ENCODE results near the gene EPB41L4A.

- TF ChIP-seq CTCF (tag by site-specific recombination; IDR thresholded peaks at IDR 0.05) = no peak
- no peak for TF ChIP-seq KLF9 (tag by site-specific recombination; IDR thresholded peaks at IDR 0.05; ENCODE audit: low read depth)
- no peak for TF ChIP-seq ZNF704 (tag by site-specific recombination; IDR thresholded peaks at IDR 0.05)
- TF ChIP-seq ZBTB7A (tag by site-specific recombination; IDR thresholded peaks at IDR 0.05; ENCODE audit: low read depth) = no peak
- no peak for TF ChIP-seq ZNF549 (tag by site-specific recombination; IDR thresholded peaks at IDR 0.05)
- TF ChIP-seq ZNF214 (tag by site-specific recombination; IDR thresholded peaks at IDR 0.05; ENCODE audit: borderline replicate concordance) = no peak
- TF ChIP-seq ZNF138 (tag by site-specific recombination; IDR thresholded peaks at IDR 0.05; ENCODE audit: borderline replicate concordance) = no peak
- TF ChIP-seq ZNF311 (tag by site-specific recombination; IDR thresholded peaks at IDR 0.05; ENCODE audit: borderline replicate concordance) = no peak
- no peak for TF ChIP-seq ZNF580 (tag by site-specific recombination; IDR thresholded peaks at IDR 0.05)
- no peak for TF ChIP-seq ZNF2 (tag by site-specific recombination; IDR thresholded peaks at IDR 0.05)
- no peak for TF ChIP-seq SCRT1 (tag by site-specific recombination; IDR thresholded peaks at IDR 0.05; ENCODE audit: borderline replicate concordance)
- TF ChIP-seq ZBTB8A (tag by site-specific recombination; IDR thresholded peaks at IDR 0.05) = no peak
- no peak for TF ChIP-seq ZXDB (tag by site-specific recombination; IDR thresholded peaks at IDR 0.05)
- no peak for TF ChIP-seq ZNF707 (tag by site-specific recombination; IDR thresholded peaks at IDR 0.05)
Measured at GRCh38 chr5:112254303-112254702, 164.8 kb downstream of the EPB41L4A start.

Data from HEK293 (cell line).